Panc1 (cell line): Measurements from ENCODE around the gene KCNH5. TPM values are rescaled to one million over a fixed set of nuclear protein-coding genes. Genes with fewer than 3 reads are reported as not detected.

Experiments
- ATAC-seq: fragments of 200-7000 bp; cut with Tn5 transposase; 2 replicates; pipeline ENCODE4 v1.9.1; 2020; ENCODE audit warnings: mild to moderate bottlenecking, moderate library complexity
- BruUV-seq: library from RNA; stranded (reverse); fragments of 400-500 nt; replicated peaks from 2 replicates; lab custom pipeline; 2021; lab: Mats Ljungman, UMichigan
- CTCF ChIA-PET: fragments of 300-600 bp; sonication (Branson Sonifier 250); formaldehyde crosslinking; loops from one replicate; lab custom pipeline; 2022; ENCODE audit warnings: antibody characterized with exemption; lab: Charles Lee
- POLR2A ChIA-PET: fragments of 300-600 bp; sonication (Branson Sonifier 250); formaldehyde crosslinking; loops from one replicate; lab custom pipeline; 2022; ENCODE audit warnings: antibody characterized with exemption; lab: Charles Lee
- DNase-seq: peaks from one replicate; pipeline ENCODE4 v3.0.0-alpha.2; 2010; ENCODE audit warnings: low read depth, low spot score
- H3K27ac ChIP-seq: 2 replicates; pipeline ENCODE4 v1.5.1; 2011; ENCODE audit warnings: mild to moderate bottlenecking, low read length, inconsistent platforms
- H3K27me3 ChIP-seq: fragments of 200-500 bp; sonication (Bioruptor generic); 2 replicates; pipeline ENCODE4 v1.6.0; 2014; ENCODE audit warnings: low read length, inconsistent platforms; ENCODE audit not compliant: control insufficient read depth, insufficient read depth
- H3K36me3 ChIP-seq: fragments of 200-500 bp; sonication (Bioruptor generic); 2 replicates; pipeline ENCODE4 v1.5.1; 2014; ENCODE audit warnings: inconsistent platforms, mild to moderate bottlenecking, low read length, moderate library complexity; ENCODE audit not compliant: control insufficient read depth, insufficient read depth
- H3K4me1 ChIP-seq: 2 replicates; pipeline ENCODE4 v1.5.1; 2011; ENCODE audit warnings: inconsistent platforms, mild to moderate bottlenecking, low read length, moderate library complexity; ENCODE audit not compliant: control insufficient read depth, insufficient read depth
- H3K4me3 ChIP-seq, 2 experiments: 2 replicates each; pipeline ENCODE4 v1.5.1; 2011 to 2012; ENCODE audit warnings: low read depth in 2 of 2, low read length in 2 of 2, mild to moderate bottlenecking in 2 of 2, inconsistent platforms in 1 of 2, moderate library complexity in 1 of 2
- H3K9me3 ChIP-seq: fragments of 200-500 bp; sonication (Bioruptor generic); 2 replicates; pipeline ENCODE4 v1.5.1; 2014; ENCODE audit warnings: low read depth, mild to moderate bottlenecking, inconsistent platforms, low read length, moderate library complexity; ENCODE audit not compliant: control insufficient read depth, insufficient read depth
- POLR2AphosphoS5 ChIP-seq: IDR thresholded peaks from 2 replicates; pipeline ENCODE4 v1.6.1; 2012; ENCODE audit warnings: mild to moderate bottlenecking, low read depth, low read length, moderate library complexity
- SIN3A ChIP-seq: IDR thresholded peaks from 2 replicates; pipeline ENCODE4 v1.6.1; 2012; ENCODE audit warnings: low read depth, mild to moderate bottlenecking, low read length, moderate library complexity, borderline replicate concordance; ENCODE audit not compliant: insufficient read depth
- TCF7L2 ChIP-seq: IDR thresholded peaks from 2 replicates; pipeline ENCODE4 v1.6.1; 2011; ENCODE audit warnings: mild to moderate bottlenecking, low read depth, low read length, inconsistent platforms
- in situ Hi-C: cut with HindIII; loops from 2 replicates; pipeline ENCODE4 v1.10.0; 2016; ENCODE audit warnings: low sequenced_read_pairs, low pct_unique_long_range_greater_than_20kb
- intact Hi-C: fragments of 100-400 bp; cut with micrococcal nuclease; formaldehyde crosslinking; loops from one replicate; pipeline ENCODE4 v1.10.0; 2022; ENCODE audit not compliant: unreplicated experiment
- total RNA-seq: library from RNA; stranded (reverse); gene quantifications from one replicate; pipeline ENCODE4 v1.2.1, GENCODE V29; 2021; ENCODE audit not compliant: unreplicated experiment
- TF ChIP-seq, protein P1 (sequence below): fragments of 450-650 bp; IDR thresholded peaks from 2 replicates; pipeline ENCODE4 v1.5.1; 2017; ENCODE audit warnings: mild to moderate bottlenecking
- TF ChIP-seq, protein P2 (sequence below), 2 experiments: IDR thresholded peaks; 2 replicates each; pipeline ENCODE4 v1.6.1; 2011 to 2012; ENCODE audit warnings: low read depth in 2 of 2, control low read depth in 1 of 2, low read length in 1 of 2, mild to moderate bottlenecking in 1 of 2, moderate library complexity in 1 of 2; ENCODE audit not compliant: insufficient read depth in 1 of 2

KCNH5 gene
- total RNA-seq, 1 experiment from 2014 or later, result not detected

DNA sequence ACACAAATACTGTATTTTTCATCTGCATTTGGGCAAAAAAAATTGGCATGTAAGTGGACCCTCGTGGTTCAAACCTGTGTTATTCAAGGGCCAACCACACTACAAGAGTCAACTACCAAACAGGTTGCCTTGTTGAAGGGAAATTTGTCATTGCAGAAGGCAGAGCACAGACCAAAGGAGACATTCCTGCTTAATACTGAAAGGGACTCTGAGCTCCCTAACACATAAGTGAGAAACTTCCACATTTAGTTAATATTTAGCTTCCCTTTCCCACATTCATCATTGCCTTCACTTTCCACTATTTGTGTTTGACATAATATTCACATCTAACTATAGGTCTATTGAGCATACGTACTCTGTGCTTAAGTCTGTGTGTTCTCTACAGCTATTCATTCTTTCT is 266.9 kb downstream of the KCNH5 start:
- Histone ChIP-seq H3K4me1 (no peaks in the 10 kb centered on the region), H3K36me3 (no peaks in the 10 kb centered on the region), H3K4me3 (no peak overlapping the region), H3K27me3 (no peaks in the 10 kb centered on the region), H3K27ac (no peak overlapping the region), H3K9me3 (no peaks in the 10 kb centered on the region)
- intact Hi-C loops (no loop called here), in situ Hi-C loops (no loop called here)
- ATAC-seq (no peak), DNase-seq (no peak)
- BruUV-seq, result no TSS peak
- CTCF ChIA-PET, result no interaction called here
- TF ChIP-seq SIN3A (no peak), POLR2AphosphoS5 (no peak), TCF7L2 (no peak)
- TF ChIP-seq, protein P1, sequence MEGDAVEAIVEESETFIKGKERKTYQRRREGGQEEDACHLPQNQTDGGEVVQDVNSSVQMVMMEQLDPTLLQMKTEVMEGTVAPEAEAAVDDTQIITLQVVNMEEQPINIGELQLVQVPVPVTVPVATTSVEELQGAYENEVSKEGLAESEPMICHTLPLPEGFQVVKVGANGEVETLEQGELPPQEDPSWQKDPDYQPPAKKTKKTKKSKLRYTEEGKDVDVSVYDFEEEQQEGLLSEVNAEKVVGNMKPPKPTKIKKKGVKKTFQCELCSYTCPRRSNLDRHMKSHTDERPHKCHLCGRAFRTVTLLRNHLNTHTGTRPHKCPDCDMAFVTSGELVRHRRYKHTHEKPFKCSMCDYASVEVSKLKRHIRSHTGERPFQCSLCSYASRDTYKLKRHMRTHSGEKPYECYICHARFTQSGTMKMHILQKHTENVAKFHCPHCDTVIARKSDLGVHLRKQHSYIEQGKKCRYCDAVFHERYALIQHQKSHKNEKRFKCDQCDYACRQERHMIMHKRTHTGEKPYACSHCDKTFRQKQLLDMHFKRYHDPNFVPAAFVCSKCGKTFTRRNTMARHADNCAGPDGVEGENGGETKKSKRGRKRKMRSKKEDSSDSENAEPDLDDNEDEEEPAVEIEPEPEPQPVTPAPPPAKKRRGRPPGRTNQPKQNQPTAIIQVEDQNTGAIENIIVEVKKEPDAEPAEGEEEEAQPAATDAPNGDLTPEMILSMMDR, result no peak
- TF ChIP-seq, protein P2, sequence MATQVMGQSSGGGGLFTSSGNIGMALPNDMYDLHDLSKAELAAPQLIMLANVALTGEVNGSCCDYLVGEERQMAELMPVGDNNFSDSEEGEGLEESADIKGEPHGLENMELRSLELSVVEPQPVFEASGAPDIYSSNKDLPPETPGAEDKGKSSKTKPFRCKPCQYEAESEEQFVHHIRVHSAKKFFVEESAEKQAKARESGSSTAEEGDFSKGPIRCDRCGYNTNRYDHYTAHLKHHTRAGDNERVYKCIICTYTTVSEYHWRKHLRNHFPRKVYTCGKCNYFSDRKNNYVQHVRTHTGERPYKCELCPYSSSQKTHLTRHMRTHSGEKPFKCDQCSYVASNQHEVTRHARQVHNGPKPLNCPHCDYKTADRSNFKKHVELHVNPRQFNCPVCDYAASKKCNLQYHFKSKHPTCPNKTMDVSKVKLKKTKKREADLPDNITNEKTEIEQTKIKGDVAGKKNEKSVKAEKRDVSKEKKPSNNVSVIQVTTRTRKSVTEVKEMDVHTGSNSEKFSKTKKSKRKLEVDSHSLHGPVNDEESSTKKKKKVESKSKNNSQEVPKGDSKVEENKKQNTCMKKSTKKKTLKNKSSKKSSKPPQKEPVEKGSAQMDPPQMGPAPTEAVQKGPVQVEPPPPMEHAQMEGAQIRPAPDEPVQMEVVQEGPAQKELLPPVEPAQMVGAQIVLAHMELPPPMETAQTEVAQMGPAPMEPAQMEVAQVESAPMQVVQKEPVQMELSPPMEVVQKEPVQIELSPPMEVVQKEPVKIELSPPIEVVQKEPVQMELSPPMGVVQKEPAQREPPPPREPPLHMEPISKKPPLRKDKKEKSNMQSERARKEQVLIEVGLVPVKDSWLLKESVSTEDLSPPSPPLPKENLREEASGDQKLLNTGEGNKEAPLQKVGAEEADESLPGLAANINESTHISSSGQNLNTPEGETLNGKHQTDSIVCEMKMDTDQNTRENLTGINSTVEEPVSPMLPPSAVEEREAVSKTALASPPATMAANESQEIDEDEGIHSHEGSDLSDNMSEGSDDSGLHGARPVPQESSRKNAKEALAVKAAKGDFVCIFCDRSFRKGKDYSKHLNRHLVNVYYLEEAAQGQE (IDR thresholded peaks at IDR 0.05; ENCODE audit: insufficient read depth in 1 of 2, low read depth in 2 of 2, low read length in 1 of 2), result no peak
- POLR2A ChIA-PET, result no interaction called here

DNA sequence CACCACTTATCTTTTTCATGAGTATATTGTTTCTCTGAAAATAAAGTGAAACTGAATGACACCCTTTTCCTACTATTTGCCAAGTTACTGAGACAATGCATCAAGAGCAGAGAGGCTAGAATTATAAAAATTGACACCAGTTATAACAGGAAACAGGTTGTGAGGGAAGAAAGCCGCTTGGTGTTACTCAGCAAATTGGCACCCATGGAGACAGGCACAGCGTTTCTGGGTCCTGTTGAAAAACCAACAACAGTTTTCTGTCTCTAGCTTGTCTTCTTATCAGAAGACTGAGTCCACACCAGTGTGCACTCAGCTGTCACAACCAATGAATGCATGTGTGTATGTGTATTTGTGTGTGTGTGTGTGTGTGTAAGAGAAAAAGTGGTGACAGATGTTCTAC is 267.7 kb downstream of the KCNH5 start:
- BruUV-seq, result no TSS peak
- no peak overlapping the region for H3K4me3 ChIP-seq
- in situ Hi-C loops, result no loop called here
- ChIA-PET POLR2A (no interaction called here), CTCF (no interaction called here)
- TF ChIP-seq POLR2AphosphoS5 (no peak), TCF7L2 (no peak), SIN3A (no peak)
- TF ChIP-seq, protein P2 (IDR thresholded peaks at IDR 0.05; ENCODE audit: insufficient read depth in 1 of 2, low read depth in 2 of 2, low read length in 1 of 2), result no peak
- TF ChIP-seq, protein P1, result no peak
- H3K9me3 ChIP-seq, result no peaks in the 10 kb centered on the region
- intact Hi-C loops, result no loop called here
- no peaks in the 10 kb centered on the region for H3K4me1 ChIP-seq
- no peak for DNase-seq
- ATAC-seq, result no peak
- H3K36me3 ChIP-seq, result no peaks in the 10 kb centered on the region
- H3K27ac ChIP-seq, result no peak overlapping the region
- H3K27me3 ChIP-seq, result no peaks in the 10 kb centered on the region
